SK-N-MC (cell line): ENCODE data around the gene CYFIP2.

Experiments
- EZH2 ChIP-seq: fragments of 200-600 bp; sonication (generic); IDR thresholded peaks from one replicate; pipeline ENCODE4 v1.6.1; 2017; ENCODE audit warnings: antibody characterized with exemption
- POLR2AphosphoS5 ChIP-seq: IDR thresholded peaks from 2 replicates; pipeline ENCODE4 v1.6.1; 2012; ENCODE audit warnings: mild to moderate bottlenecking, low read depth, low read length, borderline replicate concordance

- TF ChIP-seq POLR2AphosphoS5: no peak
- no peak for TF ChIP-seq EZH2
Observed at GRCh38 chr5:157347301-157348048, 81.6 kb downstream of the CYFIP2 start.
